ENCODE results near the gene CUX1.
A peak's percentile ranks its signal among the peaks of the same experiment; 100 is the strongest.

CUX1 gene

DNA sequence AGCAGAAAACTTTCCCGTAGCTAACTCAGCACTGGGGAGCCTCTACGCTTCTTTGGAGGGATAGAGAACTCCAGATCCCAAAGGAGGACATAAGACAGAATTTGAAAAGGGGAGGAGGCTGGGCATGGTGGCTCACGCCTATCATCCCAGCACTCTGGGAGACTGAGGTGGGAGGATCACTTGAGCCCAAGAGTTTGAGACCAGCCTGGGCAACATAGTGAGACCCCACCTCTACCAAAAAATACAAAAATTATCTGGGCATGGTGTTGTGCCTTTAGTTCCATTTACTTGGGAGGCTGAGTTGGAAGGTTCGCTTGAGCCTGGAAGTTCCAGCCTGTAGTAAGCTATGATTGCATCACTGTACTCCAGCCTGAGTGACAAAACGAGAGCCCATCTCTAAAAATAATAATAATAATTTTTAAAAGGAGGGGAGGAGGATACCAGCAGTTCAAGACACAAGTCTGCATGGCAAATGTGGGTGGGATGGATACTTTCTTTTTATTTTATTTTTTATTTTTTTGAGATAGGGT, 303.3 kb downstream of the CUX1 start:
- Histone ChIP-seq H3K4me3 (IDR thresholded peaks at IDR 0.05; ENCODE audit: insufficient read depth, low read depth, low read length) (no peak overlapping the region), H3K27me3 (ENCODE audit: insufficient read depth, low read depth) (no peaks in the 10 kb centered on the region), H3K36me3 (ENCODE audit: insufficient read depth) (no peaks in the 10 kb centered on the region), H3K79me2 (ENCODE audit: insufficient read depth, low read depth) (no peaks in the 10 kb centered on the region), H3K4me2 (no peak overlapping the region), H3K9ac (no peak overlapping the region), H4K20me1 (ENCODE audit: insufficient read depth) (no peaks in the 10 kb centered on the region), H3K4me1 (ENCODE audit: low read depth, poor library complexity, severe bottlenecking) (peaks cover 17% of the 10 kb centered on the region), H3K27ac (no peak overlapping the region), H2AFZ (ENCODE audit: low read depth) (no peak overlapping the region)
- TF ChIP-seq, protein P1, sequence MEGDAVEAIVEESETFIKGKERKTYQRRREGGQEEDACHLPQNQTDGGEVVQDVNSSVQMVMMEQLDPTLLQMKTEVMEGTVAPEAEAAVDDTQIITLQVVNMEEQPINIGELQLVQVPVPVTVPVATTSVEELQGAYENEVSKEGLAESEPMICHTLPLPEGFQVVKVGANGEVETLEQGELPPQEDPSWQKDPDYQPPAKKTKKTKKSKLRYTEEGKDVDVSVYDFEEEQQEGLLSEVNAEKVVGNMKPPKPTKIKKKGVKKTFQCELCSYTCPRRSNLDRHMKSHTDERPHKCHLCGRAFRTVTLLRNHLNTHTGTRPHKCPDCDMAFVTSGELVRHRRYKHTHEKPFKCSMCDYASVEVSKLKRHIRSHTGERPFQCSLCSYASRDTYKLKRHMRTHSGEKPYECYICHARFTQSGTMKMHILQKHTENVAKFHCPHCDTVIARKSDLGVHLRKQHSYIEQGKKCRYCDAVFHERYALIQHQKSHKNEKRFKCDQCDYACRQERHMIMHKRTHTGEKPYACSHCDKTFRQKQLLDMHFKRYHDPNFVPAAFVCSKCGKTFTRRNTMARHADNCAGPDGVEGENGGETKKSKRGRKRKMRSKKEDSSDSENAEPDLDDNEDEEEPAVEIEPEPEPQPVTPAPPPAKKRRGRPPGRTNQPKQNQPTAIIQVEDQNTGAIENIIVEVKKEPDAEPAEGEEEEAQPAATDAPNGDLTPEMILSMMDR (conservative IDR thresholded peaks at IDR 0.05; ENCODE audit: low read depth, low read length): no peak

DNA sequence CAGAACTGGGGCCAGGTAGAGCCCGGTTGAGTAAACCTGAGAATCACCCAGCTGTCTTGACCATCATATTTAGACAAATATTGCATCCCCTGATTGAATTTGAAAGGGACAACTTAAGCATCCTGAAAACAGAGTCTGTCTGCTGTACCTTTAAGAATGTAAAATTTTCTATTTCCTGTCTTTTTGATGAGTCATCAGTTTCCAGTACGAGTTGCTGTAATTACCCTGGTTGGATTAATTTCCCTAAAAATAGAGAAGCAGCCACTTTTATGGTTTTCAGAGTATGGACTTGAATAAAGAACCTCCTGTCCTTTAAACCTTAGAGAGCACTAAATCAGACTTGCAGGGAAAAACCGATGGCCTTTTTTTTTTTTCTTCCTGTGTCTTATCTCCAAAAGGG, 304.6 kb downstream of the CUX1 start:
- H3K36me3 ChIP-seq (ENCODE audit: insufficient read depth): no peaks in the 10 kb centered on the region
- peak overlapping the region; percentile 80 for H3K4me2 ChIP-seq
- TF ChIP-seq, protein P1 (conservative IDR thresholded peaks at IDR 0.05; ENCODE audit: low read depth, low read length): no peak
- H3K4me1 ChIP-seq (ENCODE audit: low read depth, poor library complexity, severe bottlenecking): peaks cover 17% of the 10 kb centered on the region
- no peaks in the 10 kb centered on the region for H3K27me3 ChIP-seq (ENCODE audit: insufficient read depth, low read depth)
- H3K79me2 ChIP-seq (ENCODE audit: insufficient read depth, low read depth): no peaks in the 10 kb centered on the region
- 0 out of 2 replicates have a peak overlapping the region, but pooled peaks have one; percentile 17 for H2AFZ ChIP-seq (ENCODE audit: low read depth)
- H3K9ac ChIP-seq: peak overlapping the region; percentile 10; the same call in 1 of the 2 replicates
- no peaks in the 10 kb centered on the region for H4K20me1 ChIP-seq (ENCODE audit: insufficient read depth)
- no peak overlapping the region for H3K4me3 ChIP-seq (IDR thresholded peaks at IDR 0.05; ENCODE audit: insufficient read depth, low read depth, low read length)
- peak overlapping the region; percentile 37 for H3K27ac ChIP-seq

DNA sequence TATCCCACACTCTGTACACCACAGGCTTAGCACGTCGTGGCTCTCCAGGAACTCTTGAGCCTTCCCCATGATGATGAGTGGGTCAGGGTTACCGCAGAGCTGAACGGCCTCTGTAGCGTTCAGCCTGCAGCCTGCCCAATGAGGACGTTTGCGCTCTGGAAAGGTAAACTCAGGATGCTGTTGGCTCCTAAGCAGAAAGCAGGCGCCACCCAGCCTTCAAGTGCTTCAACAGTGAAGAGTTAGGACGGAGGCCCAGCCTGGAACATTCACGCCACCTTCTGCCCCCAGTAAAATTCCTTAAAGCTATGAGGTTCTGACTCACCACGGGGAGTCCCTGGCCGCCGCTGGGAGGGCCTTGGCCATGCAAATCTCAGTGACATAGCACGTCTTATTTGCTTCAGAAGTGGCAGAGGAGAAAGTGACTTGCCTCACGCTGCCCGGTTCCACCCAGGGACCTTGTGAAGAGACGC, 307.7 kb downstream of the CUX1 start:
- Histone ChIP-seq H3K79me2 (ENCODE audit: insufficient read depth, low read depth) (no peaks in the 10 kb centered on the region), H3K4me2 (no peak overlapping the region), H3K27ac (no peak overlapping the region), H3K36me3 (ENCODE audit: insufficient read depth) (no peaks in the 10 kb centered on the region), H2AFZ (ENCODE audit: low read depth) (no peak overlapping the region), H4K20me1 (ENCODE audit: insufficient read depth) (no peaks in the 10 kb centered on the region), H3K27me3 (ENCODE audit: insufficient read depth, low read depth) (no peaks in the 10 kb centered on the region), H3K4me1 (ENCODE audit: low read depth, poor library complexity, severe bottlenecking) (peaks cover 17% of the 10 kb centered on the region), H3K9ac (no peak overlapping the region), H3K4me3 (IDR thresholded peaks at IDR 0.05; ENCODE audit: insufficient read depth, low read depth, low read length) (no peak overlapping the region)
- TF ChIP-seq, protein P1 (conservative IDR thresholded peaks at IDR 0.05; ENCODE audit: low read depth, low read length): no peak

DNA sequence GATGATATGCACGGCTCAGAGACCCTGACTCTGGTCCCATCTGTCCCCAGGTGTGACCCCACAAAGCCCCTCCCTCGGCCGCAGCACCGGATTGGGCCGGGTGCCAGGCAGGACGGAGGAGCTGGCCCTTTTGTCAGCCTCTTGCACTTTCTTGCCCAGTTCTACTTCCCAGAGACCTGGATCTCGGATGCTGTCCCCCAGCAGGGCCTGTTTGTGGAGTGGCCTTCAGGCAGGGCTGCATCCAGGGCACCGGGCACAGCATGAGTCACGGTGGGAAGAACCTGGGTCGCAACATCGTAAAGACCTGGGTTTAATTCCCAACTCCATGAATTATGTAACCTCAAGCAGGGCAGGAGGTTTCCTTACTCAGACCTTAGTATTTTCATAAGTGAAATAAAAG, 310.9 kb downstream of the CUX1 start:
- Histone ChIP-seq H3K9ac (no peak overlapping the region), H3K4me3 (IDR thresholded peaks at IDR 0.05; ENCODE audit: insufficient read depth, low read depth, low read length) (no peak overlapping the region), H3K79me2 (ENCODE audit: insufficient read depth, low read depth) (no peaks in the 10 kb centered on the region), H3K27me3 (ENCODE audit: insufficient read depth, low read depth) (no peaks in the 10 kb centered on the region), H4K20me1 (ENCODE audit: insufficient read depth) (no peaks in the 10 kb centered on the region), H2AFZ (ENCODE audit: low read depth) (no peak overlapping the region), H3K4me2 (no peak overlapping the region), H3K27ac (no peak overlapping the region), H3K4me1 (ENCODE audit: low read depth, poor library complexity, severe bottlenecking) (no peaks in the 10 kb centered on the region), H3K36me3 (ENCODE audit: insufficient read depth) (no peaks in the 10 kb centered on the region)
- TF ChIP-seq, protein P1 (conservative IDR thresholded peaks at IDR 0.05; ENCODE audit: low read depth, low read length): no peak

Data from KMS-11 (cell line).